ENCODE results near the gene HOXB2. TPM values are rescaled to one million over a fixed set of nuclear protein-coding genes. Genes with fewer than 3 reads are reported as not detected.

The HOXB2 gene
- polyA plus RNA-seq, 2 of the 4 experiments (the other 2 are of a cell fraction): 0.65 to 2.6 TPM

DNA sequence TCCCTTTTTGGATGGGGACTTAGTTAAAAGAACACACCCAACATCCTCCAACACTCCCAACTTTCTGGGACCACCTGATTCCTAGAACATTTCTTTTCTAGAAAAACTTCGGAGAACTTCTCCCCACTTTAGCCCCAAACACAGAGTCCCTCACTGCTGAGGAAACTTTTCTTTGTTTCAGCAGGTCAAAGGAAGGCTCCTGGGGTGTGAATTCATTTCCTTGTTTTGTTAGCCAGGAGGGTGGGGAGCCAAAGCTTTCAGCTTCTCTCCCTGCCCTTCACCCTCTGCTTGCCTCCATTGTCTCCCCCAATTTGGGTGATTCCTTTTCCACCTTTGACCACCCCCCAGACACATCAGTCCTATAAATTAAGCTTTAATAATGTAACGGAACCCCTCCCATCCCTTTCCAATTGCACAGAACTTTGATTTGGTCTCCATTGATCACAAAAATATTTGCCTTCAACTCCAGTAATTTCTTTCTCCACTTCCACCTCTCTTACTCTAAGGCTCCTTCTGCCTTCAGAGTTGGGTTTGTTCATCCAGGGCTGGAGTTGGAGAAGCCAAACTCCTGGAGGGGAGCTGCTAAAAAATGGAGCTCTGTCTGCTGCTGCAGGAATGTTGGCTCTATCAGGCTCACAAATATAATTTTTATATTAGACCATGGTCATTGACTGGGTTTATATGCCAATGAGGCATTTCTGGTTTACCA, 22.9 kb upstream of the HOXB2 start:
- H3K4me3 ChIP-seq: no peak overlapping the region
- WGBS (ENCODE audit: missing lambda C conversion rate): 84% methylated on average over 2 of the region's 2 CpGs
- no peak for DNase-seq (ENCODE audit: low read depth in 1 of 2, low spot score in 1 of 2)

DNA sequence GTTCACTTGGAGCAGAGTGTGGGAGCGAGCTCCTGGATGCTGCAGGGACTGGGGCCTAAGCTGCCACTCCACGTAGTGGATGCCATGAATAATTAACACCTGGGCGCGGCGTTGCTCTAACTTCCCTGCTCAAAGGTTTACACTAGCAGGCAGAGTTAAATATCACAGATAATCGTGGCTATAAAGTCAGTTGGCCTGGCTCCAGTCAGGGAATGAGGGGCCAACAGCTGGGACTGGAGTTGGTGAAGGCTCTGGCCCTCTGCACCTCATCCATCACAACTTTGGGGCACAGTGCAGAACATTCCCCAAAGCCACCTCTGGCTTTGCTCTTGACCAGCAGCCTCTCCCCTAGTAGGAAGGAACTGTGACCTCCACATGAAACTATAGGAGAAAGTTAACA, 22.3 kb upstream of the HOXB2 start:
- DNase-seq (ENCODE audit: low read depth in 1 of 2, low spot score in 1 of 2) (no peak), FAIRE-seq (no peak), ATAC-seq (no peak)
- TF ChIP-seq RCOR1 (IDR thresholded peaks at IDR 0.05; ENCODE audit: low read depth, low read length) (no peak), SMC3 (IDR thresholded peaks at IDR 0.05) (no peak), MAZ (IDR thresholded peaks at IDR 0.05; ENCODE audit: borderline replicate concordance, low read depth, low read length) (no peak), RNF2 (IDR thresholded peaks at IDR 0.05; ENCODE audit: borderline replicate concordance, low read depth) (no peak)
- TF ChIP-seq, protein P1, sequence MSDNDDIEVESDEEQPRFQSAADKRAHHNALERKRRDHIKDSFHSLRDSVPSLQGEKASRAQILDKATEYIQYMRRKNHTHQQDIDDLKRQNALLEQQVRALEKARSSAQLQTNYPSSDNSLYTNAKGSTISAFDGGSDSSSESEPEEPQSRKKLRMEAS (IDR thresholded peaks at IDR 0.05): no peak
- no peak overlapping the region for H3K4me2 ChIP-seq
- H3K27ac ChIP-seq: no peak overlapping the region
- WGBS (ENCODE audit: missing lambda C conversion rate): 50% methylated on average over 6 of the region's 6 CpGs
- peaks cover 7% of the 10 kb centered on the region; the same call in 1 of the 3 replicates for H3K4me1 ChIP-seq
- H3K9me3 ChIP-seq: no peaks in the 10 kb centered on the region
- CTCF ChIA-PET: interaction anchor here (0.6 to 2.6 kb wide), 9 partner anchors 9 to 486 kb away, joined by 3 to 12 read pairs (median 3); partner anchors contain the start of gene HOXB5
- no peak overlapping the region for H3K4me3 ChIP-seq
- POLR2A ChIA-PET: no interaction called here

More for the DNA sequence above, 22.9 kb upstream of the HOXB2 start:
- TF ChIP-seq FOSL2 (IDR thresholded peaks at IDR 0.05): no peak
- no peak for TF ChIP-seq FOSL2 (CRISPR knock-in tag; IDR thresholded peaks at IDR 0.05)
- no peak for TF ChIP-seq HOXB13 (CRISPR knock-in tag; IDR thresholded peaks at IDR 0.05; ENCODE audit: low read depth)
- no peak for TF ChIP-seq KDM5A (IDR thresholded peaks at IDR 0.05)
- TF ChIP-seq, protein P2, sequence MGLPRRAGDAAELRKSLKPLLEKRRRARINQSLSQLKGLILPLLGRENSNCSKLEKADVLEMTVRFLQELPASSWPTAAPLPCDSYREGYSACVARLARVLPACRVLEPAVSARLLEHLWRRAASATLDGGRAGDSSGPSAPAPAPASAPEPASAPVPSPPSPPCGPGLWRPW (IDR thresholded peaks at IDR 0.05): no peak
- no peak for TF ChIP-seq BHLHE40 (IDR thresholded peaks at IDR 0.05; ENCODE audit: low read depth, low read length)
- TF ChIP-seq, protein P3, sequence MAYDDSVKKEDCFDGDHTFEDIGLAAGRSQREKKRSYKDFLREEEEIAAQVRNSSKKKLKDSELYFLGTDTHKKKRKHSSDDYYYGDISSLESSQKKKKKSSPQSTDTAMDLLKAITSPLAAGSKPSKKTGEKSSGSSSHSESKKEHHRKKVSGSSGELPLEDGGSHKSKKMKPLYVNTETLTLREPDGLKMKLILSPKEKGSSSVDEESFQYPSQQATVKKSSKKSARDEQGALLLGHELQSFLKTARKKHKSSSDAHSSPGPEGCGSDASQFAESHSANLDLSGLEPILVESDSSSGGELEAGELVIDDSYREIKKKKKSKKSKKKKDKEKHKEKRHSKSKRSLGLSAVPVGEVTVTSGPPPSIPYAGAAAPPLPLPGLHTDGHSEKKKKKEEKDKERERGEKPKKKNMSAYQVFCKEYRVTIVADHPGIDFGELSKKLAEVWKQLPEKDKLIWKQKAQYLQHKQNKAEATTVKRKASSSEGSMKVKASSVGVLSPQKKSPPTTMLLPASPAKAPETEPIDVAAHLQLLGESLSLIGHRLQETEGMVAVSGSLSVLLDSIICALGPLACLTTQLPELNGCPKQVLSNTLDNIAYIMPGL (CRISPR knock-in tag; IDR thresholded peaks at IDR 0.05; ENCODE audit: borderline replicate concordance): no peak
- TF ChIP-seq HDAC2 (IDR thresholded peaks at IDR 0.05): no peak
- no peak for TF ChIP-seq CEBPB (IDR thresholded peaks at IDR 0.05)
- TF ChIP-seq SREBF2 (IDR thresholded peaks at IDR 0.05): no peak
- no peak for TF ChIP-seq TP53 (CRISPR knock-in tag; IDR thresholded peaks at IDR 0.05)
- TF ChIP-seq ESRRA (IDR thresholded peaks at IDR 0.05; ENCODE audit: borderline replicate concordance, low read length): no peak
- no peak for TF ChIP-seq POLR2A (IDR thresholded peaks at IDR 0.05; ENCODE audit: low read length)
- FAIRE-seq (peak; percentile 61), ATAC-seq (no peak)
- H3K9me3 ChIP-seq: no peaks in the 10 kb centered on the region
- H3K4me2 ChIP-seq: no peak overlapping the region
- H3K27ac ChIP-seq: no peak overlapping the region
- peaks cover 7% of the 10 kb centered on the region; the same call in 1 of the 3 replicates for H3K4me1 ChIP-seq
- ChIA-PET POLR2A (no interaction called here), CTCF (interaction anchor here (0.6 to 2.6 kb wide), 9 partner anchors 8 to 486 kb away, joined by 3 to 12 read pairs (median 3); partner anchors contain the start of gene HOXB5)

DNA sequence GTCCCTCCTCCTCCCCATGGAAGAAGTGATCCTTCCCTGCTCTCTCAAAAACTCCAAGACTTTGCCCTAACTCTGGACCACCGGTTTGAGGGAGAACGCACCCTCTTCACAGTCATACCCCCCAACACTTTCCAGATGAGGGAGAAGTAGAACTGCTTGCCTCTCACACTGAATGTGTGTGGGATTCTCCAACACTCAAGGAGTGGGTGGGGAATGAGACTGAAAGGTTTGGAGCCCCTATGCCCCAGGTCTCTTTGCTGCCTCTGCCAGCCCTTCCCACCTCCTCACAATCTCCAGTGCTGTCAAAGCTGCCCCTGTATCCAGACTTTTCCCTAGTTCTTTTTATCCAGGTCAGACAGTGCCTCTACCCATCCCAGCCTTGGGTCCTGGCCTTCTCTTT, 21.8 kb upstream of the HOXB2 start:
- Histone ChIP-seq H3K4me3 (no peak overlapping the region), H3K27ac (peak overlapping the region in 1 of 2 experiments; percentile 6; a peak in 1 of 6 replicates), H3K9me3 (no peaks in the 10 kb centered on the region), H3K4me2 (no peak overlapping the region), H3K4me1 (peaks cover 7% of the 10 kb centered on the region; the same call in 1 of the 3 replicates)
- ChIA-PET POLR2A (no interaction called here), CTCF (interaction anchor here (1.1 to 2.6 kb wide), 6 partner anchors 9 to 307 kb away, joined by 3 to 12 read pairs (median 4); no protein-coding TSS in a partner anchor)
- DNase-seq (ENCODE audit: low read depth in 1 of 2, low spot score in 1 of 2) (no peak), ATAC-seq (no peak), FAIRE-seq (no peak)
- WGBS (ENCODE audit: missing lambda C conversion rate): 50% methylated on average over 2 of the region's 2 CpGs
- TF ChIP-seq HEYL (CRISPR knock-in tag; IDR thresholded peaks at IDR 0.05) (no peak), POLR2A (IDR thresholded peaks at IDR 0.05; ENCODE audit: low read length) (no peak), HOXB13 (CRISPR knock-in tag; IDR thresholded peaks at IDR 0.05; ENCODE audit: low read depth) (no peak)
- TF ChIP-seq, protein P4, sequence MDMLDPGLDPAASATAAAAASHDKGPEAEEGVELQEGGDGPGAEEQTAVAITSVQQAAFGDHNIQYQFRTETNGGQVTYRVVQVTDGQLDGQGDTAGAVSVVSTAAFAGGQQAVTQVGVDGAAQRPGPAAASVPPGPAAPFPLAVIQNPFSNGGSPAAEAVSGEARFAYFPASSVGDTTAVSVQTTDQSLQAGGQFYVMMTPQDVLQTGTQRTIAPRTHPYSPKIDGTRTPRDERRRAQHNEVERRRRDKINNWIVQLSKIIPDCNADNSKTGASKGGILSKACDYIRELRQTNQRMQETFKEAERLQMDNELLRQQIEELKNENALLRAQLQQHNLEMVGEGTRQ (IDR thresholded peaks at IDR 0.05): no peak

All from A549 (cell line).